ENCODE measurements around the gene TECPR1. TPM values are rescaled to one million over a fixed set of nuclear protein-coding genes. Genes with fewer than 3 reads are reported as not detected.

Gene TECPR1
- total and polyA plus RNA-seq, 2 experiments from 2014 or later = 19.2 to 24.4 TPM

DNA sequence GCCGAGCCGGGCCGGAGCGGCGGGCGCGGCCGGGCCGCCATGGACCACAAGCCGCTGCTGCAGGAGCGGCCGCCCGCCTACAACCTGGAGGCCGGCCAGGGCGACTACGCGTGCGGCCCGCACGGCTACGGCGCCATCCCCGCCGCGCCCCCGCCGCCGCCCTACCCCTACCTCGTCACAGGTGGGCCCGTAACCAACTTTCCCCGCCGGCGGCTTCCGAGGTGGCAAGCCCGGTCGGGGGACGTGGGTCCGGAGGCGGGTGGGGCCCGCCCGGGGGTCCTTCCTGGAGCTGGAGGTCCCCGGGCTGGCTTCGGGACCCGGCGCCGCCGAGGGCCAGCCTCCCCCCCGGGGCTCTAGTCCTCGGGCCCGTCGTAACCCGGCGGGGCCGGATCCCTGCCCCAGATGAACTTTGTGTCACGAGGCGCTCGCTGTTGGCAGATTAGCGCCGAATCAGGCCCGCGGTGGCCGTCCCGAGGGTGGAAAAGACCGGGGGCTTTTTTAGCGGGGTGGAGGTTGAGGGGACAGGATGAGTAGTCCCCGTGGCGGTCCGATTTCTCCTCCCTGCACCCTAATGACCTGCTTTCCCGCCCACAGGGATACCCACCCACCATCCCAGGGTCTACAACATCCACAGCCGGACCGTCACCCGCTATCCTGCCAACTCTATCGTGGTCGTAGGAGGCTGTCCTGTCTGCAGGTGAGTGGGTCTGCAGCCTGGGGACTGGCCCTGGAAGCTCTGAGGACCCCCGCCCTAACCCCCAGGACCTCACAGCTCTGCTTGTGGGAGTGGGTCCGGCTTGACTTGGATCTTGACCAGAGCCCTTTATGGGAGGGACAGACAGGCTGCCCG lies 29.9 kb upstream of the TECPR1 start:
- Histone ChIP-seq H3K36me3 (no peaks in the 10 kb centered on the region), H3K4me1 (ENCODE audit: low read depth) (peaks cover 22% of the 10 kb centered on the region), H3K9me3 (ENCODE audit: low read depth) (no peaks in the 10 kb centered on the region), H3K4me3 (peak overlapping the region; percentile 100), H3K27ac (peak overlapping the region; percentile 81), H3K27me3 (no peaks in the 10 kb centered on the region)
- TF ChIP-seq, protein P1, sequence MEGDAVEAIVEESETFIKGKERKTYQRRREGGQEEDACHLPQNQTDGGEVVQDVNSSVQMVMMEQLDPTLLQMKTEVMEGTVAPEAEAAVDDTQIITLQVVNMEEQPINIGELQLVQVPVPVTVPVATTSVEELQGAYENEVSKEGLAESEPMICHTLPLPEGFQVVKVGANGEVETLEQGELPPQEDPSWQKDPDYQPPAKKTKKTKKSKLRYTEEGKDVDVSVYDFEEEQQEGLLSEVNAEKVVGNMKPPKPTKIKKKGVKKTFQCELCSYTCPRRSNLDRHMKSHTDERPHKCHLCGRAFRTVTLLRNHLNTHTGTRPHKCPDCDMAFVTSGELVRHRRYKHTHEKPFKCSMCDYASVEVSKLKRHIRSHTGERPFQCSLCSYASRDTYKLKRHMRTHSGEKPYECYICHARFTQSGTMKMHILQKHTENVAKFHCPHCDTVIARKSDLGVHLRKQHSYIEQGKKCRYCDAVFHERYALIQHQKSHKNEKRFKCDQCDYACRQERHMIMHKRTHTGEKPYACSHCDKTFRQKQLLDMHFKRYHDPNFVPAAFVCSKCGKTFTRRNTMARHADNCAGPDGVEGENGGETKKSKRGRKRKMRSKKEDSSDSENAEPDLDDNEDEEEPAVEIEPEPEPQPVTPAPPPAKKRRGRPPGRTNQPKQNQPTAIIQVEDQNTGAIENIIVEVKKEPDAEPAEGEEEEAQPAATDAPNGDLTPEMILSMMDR (IDR thresholded peaks at IDR 0.05; ENCODE audit: low read depth, low read length) = no peak
- no peak for DNase-seq (ENCODE audit: low read depth in 1 of 2, low spot score in 1 of 2)

DNA sequence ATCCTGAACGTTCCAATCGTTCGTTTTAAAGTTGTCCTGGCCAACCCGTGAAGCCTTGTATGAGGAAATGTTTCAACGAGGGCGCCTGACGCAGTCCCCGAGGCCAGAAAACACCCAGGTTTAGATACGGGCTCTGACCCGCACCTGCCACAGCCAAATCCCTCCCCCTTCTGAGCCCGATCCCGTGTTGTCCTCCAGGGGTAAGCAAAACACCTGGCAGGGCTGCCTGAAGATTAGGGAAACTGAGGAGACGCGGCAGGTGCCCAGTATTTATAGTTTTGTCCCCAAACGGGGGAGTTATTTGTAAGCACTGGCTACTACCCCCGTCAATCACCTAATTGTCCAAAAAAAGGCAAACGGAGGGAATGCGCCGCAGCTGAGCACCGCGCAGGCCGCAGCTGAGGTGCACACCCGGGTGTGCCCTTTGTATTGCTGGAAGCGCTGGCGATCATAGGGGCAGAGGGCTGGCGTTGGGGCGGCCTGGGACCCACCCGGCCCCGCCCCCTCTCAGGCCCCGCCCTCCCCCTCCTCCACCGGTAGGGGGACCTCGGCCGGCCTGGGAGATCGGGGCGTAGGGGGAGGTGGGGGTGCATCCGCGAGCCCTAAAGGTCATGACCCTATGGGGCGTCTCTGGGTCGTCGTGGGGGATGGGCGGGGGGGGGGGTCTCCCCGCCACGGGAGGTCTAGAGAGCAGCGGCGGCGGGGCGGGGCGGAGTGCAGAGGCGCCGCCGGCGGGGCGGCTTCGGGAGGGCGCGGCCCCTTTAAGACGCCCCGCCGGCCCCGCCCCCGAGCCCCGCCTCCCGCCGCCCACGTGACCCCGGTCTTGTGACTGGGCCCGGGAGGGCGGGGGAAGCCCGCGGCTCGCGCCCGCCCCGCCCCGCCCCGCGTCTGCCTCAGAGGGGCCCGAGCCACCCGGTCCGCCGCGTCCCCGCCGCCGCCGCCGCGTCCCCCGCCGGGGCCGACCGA lies 29.0 kb upstream of the TECPR1 start, which contains the start of gene BRI3:
Gene BRI3, plus strand, starts transcription at position 896 of the 966 bp plus-strand sequence. CDS start 110 bp downstream, outside the sequence.
- Histone ChIP-seq H3K4me3 (peak within 1 kb of the TSS; percentile 100), H3K27ac (peak within 1 kb of the TSS; percentile 81), H3K27me3 (no peaks in the 10 kb centered on the region), H3K9me3 (ENCODE audit: low read depth) (no peaks in the 10 kb centered on the region), H3K36me3 (no peaks in the 10 kb centered on the region), H3K4me1 (ENCODE audit: low read depth) (peaks cover 13% of the 10 kb centered on the region)
- DNase-seq (ENCODE audit: low read depth in 1 of 2, low spot score in 1 of 2) = peak; percentile 93 to 96
- TF ChIP-seq, protein P1 (IDR thresholded peaks at IDR 0.05; ENCODE audit: low read depth, low read length) = no peak

DNA sequence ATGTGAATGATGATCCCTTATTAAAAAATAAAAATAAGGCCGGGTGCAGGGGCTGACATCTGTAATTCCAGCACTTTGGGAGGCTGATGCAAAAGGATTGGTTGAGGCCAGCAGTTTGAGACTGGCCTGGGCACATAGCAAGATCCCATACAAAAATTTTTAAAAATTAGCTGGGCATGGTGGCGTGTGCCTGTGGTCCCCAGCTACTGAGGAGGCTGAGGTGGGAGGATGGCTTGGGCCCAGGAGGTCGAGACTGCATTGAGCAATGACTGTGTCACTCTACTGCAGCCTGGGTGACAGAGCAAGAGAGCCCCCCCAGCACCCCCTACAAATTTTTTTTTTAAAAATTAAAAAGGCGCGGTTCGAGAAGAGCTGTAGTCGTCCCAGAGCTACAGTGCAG lies 28.3 kb upstream of the TECPR1 start:
- no peaks in the 10 kb centered on the region for H3K9me3 ChIP-seq (ENCODE audit: low read depth)
- DNase-seq (ENCODE audit: low read depth in 1 of 2, low spot score in 1 of 2) = no peak
- H3K4me1 ChIP-seq (ENCODE audit: low read depth) = peaks cover 7% of the 10 kb centered on the region
- TF ChIP-seq, protein P1 (IDR thresholded peaks at IDR 0.05; ENCODE audit: low read depth, low read length) = no peak
- no peaks in the 10 kb centered on the region for H3K27me3 ChIP-seq
- H3K36me3 ChIP-seq = no peaks in the 10 kb centered on the region
- no peak overlapping the region for H3K27ac ChIP-seq
- H3K4me3 ChIP-seq = no peak overlapping the region

DNA sequence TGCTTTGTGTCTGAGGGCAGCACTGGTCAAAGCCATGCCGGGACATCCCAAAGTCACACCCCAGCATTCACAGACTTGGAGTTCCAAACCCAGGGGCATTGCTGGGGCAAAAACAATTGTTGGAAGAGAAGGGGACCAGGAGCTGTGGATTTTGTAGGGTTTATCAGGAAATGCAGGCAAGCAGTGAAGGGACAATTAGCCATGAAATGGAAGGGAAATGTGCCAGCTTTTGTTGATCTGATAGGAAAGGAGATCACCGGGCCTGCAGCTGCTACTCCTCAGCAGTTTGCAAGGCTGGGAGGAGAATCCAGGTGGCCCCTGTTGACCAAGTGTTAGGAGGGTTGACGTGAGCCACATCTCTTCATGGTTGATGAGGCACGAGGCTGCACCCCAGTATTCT lies 26.9 kb upstream of the TECPR1 start:
- no peak for DNase-seq (ENCODE audit: low read depth in 1 of 2, low spot score in 1 of 2)
- TF ChIP-seq, protein P1 (IDR thresholded peaks at IDR 0.05; ENCODE audit: low read depth, low read length) = no peak
- H3K27me3 ChIP-seq = no peaks in the 10 kb centered on the region
- no peak overlapping the region for H3K4me3 ChIP-seq
- H3K27ac ChIP-seq = no peak overlapping the region
- H3K9me3 ChIP-seq (ENCODE audit: low read depth) = no peaks in the 10 kb centered on the region
- no peaks in the 10 kb centered on the region for H3K4me1 ChIP-seq (ENCODE audit: low read depth)
- H3K36me3 ChIP-seq = no peaks in the 10 kb centered on the region

DNA sequence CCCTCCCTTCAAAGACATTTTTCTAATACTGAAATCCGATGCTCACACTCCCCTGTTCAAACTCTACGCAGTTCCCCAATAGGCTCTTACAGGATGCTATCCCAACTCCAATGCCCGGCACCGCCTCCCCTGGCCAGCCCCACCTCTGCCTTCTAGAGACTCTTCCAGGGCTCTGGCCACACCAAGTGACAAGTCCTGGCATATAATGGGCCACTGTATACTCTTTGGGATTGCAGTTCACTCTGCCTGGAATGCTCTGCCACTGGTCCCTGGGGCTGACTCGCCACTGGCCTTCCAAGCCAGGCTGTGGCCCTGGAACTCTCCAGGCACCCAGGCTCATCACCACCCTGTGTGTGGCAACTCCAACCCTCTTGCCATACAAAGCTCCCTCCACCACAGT lies 26.4 kb upstream of the TECPR1 start:
- H3K4me3 ChIP-seq = no peak overlapping the region
- no peak overlapping the region for H3K27ac ChIP-seq
- H3K4me1 ChIP-seq (ENCODE audit: low read depth) = no peaks in the 10 kb centered on the region
- H3K27me3 ChIP-seq = no peaks in the 10 kb centered on the region
- no peak for DNase-seq (ENCODE audit: low read depth in 1 of 2, low spot score in 1 of 2)
- TF ChIP-seq, protein P1 (IDR thresholded peaks at IDR 0.05; ENCODE audit: low read depth, low read length) = no peak
- no peaks in the 10 kb centered on the region for H3K36me3 ChIP-seq
- no peaks in the 10 kb centered on the region for H3K9me3 ChIP-seq (ENCODE audit: low read depth)
